ENCODE results near the gene SLC25A45.

Gene SLC25A45

DNA sequence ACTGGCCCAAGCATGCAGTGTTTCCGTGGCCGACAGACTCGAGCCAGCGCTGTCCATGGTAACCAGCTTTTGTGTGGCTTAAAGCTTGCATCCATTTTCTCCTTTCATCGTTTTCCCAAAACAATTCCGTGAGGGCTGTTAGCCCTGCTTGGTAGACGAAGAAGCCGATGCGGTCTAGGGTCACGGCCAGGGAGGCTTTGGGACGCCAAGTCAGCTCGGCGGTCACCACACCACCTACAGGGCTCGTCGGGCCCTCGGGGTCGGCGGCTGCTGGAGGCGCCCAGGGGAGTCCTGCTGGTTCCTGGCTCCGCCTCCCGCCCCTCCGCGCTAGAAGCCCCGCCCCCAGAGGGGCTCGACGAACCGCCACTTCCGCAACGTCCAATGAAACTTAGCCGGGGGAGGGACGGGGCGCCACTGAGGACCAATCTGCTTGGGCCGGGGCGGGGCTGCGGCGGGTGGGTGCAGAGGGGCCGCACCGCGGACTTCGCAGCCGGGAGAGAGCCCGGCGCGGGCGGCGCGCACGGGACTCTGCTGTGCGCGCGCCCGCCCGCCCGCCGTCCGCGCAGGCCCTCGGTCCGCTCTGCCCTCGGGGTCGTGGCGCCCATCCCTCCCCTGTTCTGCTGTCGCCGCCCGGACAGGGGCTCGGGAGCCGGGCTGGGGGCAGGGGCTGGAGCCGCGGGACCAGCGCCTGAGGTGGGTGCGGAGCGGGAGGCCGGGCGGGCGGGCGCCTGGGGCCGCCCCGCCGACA lies 28.0 kb downstream of the SLC25A45 start, which contains the start of gene TIGD3:
Gene TIGD3 (plus strand): TSS at position 487 of the 748 bp plus-strand sequence. CDS start 1,058 bp downstream, outside the sequence.
- peak; percentile 90 for DNase-seq (ENCODE audit: low read depth)
- TF ChIP-seq, protein P1, sequence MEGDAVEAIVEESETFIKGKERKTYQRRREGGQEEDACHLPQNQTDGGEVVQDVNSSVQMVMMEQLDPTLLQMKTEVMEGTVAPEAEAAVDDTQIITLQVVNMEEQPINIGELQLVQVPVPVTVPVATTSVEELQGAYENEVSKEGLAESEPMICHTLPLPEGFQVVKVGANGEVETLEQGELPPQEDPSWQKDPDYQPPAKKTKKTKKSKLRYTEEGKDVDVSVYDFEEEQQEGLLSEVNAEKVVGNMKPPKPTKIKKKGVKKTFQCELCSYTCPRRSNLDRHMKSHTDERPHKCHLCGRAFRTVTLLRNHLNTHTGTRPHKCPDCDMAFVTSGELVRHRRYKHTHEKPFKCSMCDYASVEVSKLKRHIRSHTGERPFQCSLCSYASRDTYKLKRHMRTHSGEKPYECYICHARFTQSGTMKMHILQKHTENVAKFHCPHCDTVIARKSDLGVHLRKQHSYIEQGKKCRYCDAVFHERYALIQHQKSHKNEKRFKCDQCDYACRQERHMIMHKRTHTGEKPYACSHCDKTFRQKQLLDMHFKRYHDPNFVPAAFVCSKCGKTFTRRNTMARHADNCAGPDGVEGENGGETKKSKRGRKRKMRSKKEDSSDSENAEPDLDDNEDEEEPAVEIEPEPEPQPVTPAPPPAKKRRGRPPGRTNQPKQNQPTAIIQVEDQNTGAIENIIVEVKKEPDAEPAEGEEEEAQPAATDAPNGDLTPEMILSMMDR (conservative IDR thresholded peaks at IDR 0.05; ENCODE audit: low read length) = no peak
- peak within 1 kb of the TSS; percentile 74 for H3K4me3 ChIP-seq (ENCODE audit: low read length)

DNA sequence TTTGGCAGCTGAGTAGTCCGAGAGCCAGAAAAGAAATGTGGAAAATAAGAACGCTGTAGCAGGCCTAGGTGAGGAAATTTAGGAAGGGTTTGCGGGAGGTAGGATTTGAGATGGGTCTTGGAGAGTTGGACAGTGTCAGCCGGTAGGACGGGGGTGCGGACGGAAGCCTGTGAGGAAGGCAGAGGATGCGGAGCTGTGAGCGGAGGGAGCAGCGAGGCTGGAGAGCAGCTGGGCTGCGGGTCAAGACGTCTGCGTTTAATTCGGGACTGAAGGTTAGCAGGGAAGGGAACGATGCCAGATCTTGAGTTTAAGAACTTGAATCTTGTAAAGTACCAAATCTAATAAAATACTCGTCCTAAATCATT lies 28.6 kb downstream of the SLC25A45 start:
- TF ChIP-seq, protein P1 (conservative IDR thresholded peaks at IDR 0.05; ENCODE audit: low read length) = no peak
- H3K4me3 ChIP-seq (ENCODE audit: low read length) = peak overlapping the region; percentile 74
- DNase-seq (ENCODE audit: low read depth) = no peak

DNA sequence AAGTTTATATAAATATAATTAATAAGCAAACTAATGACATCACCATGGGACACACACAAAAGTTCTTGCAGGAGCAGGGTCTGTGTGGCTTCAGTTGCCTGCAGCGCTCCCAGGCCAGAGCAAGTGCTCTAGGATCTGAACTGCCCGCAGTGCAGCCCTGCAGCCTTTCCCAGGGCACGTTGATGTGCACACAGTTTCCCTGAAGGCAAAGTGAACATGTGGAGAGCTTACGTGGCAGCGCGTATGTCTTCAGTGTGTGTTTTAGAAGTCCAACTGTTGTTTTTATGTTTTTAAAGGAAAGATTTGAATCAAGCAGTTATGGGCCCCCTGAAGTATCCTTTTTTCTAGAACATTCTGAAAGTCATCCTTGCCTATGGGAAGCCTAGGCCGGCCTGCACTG lies 29.1 kb downstream of the SLC25A45 start:
- no peak for DNase-seq (ENCODE audit: low read depth)
- TF ChIP-seq, protein P1 (conservative IDR thresholded peaks at IDR 0.05; ENCODE audit: low read length) = no peak
- H3K4me3 ChIP-seq (ENCODE audit: low read length) = peak overlapping the region; percentile 74; the same call in 1 of the 2 replicates

DNA sequence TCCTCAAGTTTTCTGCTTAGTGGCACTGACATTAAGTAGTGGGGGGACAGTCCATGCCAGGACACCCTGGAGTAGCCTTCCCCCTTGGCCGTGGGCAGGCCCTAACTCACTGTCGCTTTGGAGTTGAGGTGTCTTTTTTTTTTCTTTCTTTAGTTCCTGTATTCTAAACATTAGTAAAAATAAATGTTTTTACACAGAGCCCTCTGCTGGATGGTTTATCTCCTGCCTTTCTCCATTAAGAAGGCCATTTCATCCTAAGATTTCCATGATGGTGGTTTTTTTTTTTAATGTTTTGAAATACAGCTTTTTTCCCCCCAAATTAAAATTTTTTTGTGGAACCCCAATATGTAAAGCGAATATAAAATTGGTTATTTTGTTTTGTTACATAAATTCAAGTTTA lies 29.7 kb downstream of the SLC25A45 start:
- no peak overlapping the region for H3K4me3 ChIP-seq (ENCODE audit: low read length)
- no peak for DNase-seq (ENCODE audit: low read depth)
- TF ChIP-seq, protein P1 (conservative IDR thresholded peaks at IDR 0.05; ENCODE audit: low read length) = peak; percentile 47

DNA sequence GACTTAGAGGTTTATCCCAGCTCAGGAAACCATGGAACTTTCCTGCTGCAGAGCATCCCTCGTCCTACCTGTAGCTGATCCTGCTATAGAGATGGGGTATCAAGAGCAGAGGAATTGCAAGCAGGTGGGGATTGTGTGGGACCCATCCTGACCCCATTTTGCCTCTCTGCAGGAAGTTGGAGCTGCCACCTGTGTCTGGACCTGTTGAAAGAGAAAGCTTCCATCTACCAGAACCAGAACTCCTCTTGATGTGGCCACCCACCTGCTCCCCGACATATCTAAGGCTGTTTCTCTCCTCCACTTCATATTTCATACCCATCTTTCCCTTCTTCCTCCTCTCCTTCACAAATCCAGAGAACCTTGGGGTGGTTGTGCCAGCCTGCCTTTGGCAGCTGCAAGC lies 30.9 kb downstream of the SLC25A45 start:
- TF ChIP-seq, protein P1 (conservative IDR thresholded peaks at IDR 0.05; ENCODE audit: low read length) = no peak
- no peak overlapping the region for H3K4me3 ChIP-seq (ENCODE audit: low read length)
- DNase-seq (ENCODE audit: low read depth) = no peak

DNA sequence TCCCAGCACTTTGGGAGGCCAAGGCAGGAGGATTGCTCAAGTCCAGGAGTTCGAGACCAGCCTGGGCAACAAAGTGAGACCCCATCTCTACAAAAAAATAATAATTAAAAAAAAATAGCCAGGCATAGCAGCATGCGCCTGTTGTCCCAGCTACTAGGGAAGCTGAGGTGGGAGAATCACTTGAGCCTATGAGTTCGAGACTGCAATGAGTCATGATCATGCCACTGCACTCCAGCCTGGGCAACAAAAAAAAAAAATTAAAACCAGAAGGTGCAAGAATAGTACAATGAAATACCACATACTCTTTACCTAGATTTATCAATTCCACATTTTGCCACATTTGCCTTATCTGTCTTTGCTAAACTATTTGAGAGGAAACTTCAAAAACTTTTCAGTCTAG lies 40.6 kb downstream of the SLC25A45 start:
- H3K4me3 ChIP-seq (ENCODE audit: low read length) = no peak overlapping the region
- no peak for DNase-seq (ENCODE audit: low read depth)
- TF ChIP-seq, protein P1 (conservative IDR thresholded peaks at IDR 0.05; ENCODE audit: low read length) = no peak

DNA sequence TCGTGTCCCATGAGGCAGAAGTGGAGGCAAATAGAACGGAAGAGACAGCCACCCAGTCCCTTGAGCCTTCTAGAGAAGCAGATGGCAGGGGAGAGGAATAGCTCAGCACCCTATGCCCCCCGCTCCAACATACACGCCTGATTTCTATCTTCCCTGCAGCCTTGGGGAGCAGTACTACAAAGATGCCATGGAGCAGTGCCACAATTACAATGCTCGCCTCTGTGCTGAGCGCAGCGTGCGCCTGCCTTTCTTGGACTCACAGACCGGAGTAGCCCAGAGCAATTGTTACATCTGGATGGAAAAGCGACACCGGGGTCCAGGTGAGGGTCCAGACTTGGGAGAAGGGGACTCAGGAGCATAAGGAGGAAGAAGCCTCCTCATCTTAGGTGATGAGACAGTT lies 42.2 kb downstream of the SLC25A45 start:
- DNase-seq (ENCODE audit: low read depth) = no peak

More for the DNA sequence above, 42.2 kb downstream of the SLC25A45 start:
- TF ChIP-seq, protein P1 (conservative IDR thresholded peaks at IDR 0.05; ENCODE audit: low read length) = no peak
- no peak overlapping the region for H3K4me3 ChIP-seq (ENCODE audit: low read length)
